ENCODE measurements around the gene IL36A. TPM values are rescaled to one million over a fixed set of nuclear protein-coding genes. Genes with fewer than 3 reads are reported as not detected.

The IL36A gene
- total and polyA plus RNA-seq, 9 of the 15 experiments (the other 6 are each of a cell fraction or from before 2014, with no cell fraction given) = not detected

- TF ChIP-seq ZNF507 (tag; conservative IDR thresholded peaks at IDR 0.05) (no peak), CTCFL (IDR thresholded peaks at IDR 0.05; ENCODE audit: borderline replicate concordance, insufficient read depth, low read depth, low read length, poor library complexity, severe bottlenecking) (peak; percentile 39), KDM1A (IDR thresholded peaks at IDR 0.05) (peak in 1 of 2 experiments; percentile 76; a peak in 2 of 4 replicates), NKRF (IDR thresholded peaks at IDR 0.05; ENCODE audit: borderline replicate concordance) (no peak), RBM25 (IDR thresholded peaks at IDR 0.05; ENCODE audit: low read depth, low read length, severe bottlenecking) (peak; percentile 75), STAT5A (IDR thresholded peaks at IDR 0.05; ENCODE audit: borderline replicate concordance, low read length) (no peak), ARNT (IDR thresholded peaks at IDR 0.05) (0 out of 4 replicates have a peak, but pooled peaks of 1 of the 2 experiments have one; percentile 40), ZNF224 (CRISPR knock-in tag; IDR thresholded peaks at IDR 0.05) (no peak), RBM39 (optimal IDR thresholded peaks at IDR 0.05; ENCODE audit: low read depth, low read length) (peak; percentile 56), ATF3 (IDR thresholded peaks at IDR 0.05) (no peak), ATF3 (CRISPR knock-in tag; conservative IDR thresholded peaks at IDR 0.05) (0 out of 2 replicates have a peak, but pooled peaks have one; percentile 60), ETS1 (conservative IDR thresholded peaks at IDR 0.05; ENCODE audit: control insufficient read depth, low read depth, low read length) (no peak), IRF2 (CRISPR knock-in tag; IDR thresholded peaks at IDR 0.05) (no peak), CTBP1 (IDR thresholded peaks at IDR 0.05; ENCODE audit: borderline replicate concordance) (no peak), ZNF174 (CRISPR knock-in tag; IDR thresholded peaks at IDR 0.05) (no peak), CHCHD3 (CRISPR knock-in tag; IDR thresholded peaks at IDR 0.05) (no peak), ZNF184 (CRISPR knock-in tag; IDR thresholded peaks at IDR 0.05) (no peak), DEAF1 (CRISPR knock-in tag; IDR thresholded peaks at IDR 0.05) (peak; percentile 59)
These were observed 45.9 kb downstream of the IL36A start (continued) for GRCh38 chr2:113050921-113051895.
